Measurements from ENCODE around the gene KLHDC7A. TPM values are rescaled to one million over a fixed set of nuclear protein-coding genes. Genes with fewer than 3 reads are reported as not detected.

The KLHDC7A gene
- total RNA-seq, 2 experiments from 2014 or later: not detected

Other genes with a start within 250 kb of the KLHDC7A start
- gene PAX7, start 149.9 kb downstream of the KLHDC7A start, total RNA-seq: not detected